ENCODE measurements around the gene ALOX12B.

ALOX12B gene

GRCh38 chr17:8051831-8052230 is 35.7 kb downstream of the ALOX12B start:
- H3K4me3 Mint-ChIP-seq = no peak overlapping the region
- DNase-seq (no peak), ATAC-seq (replicated peaks) (no peak)
- no peak overlapping the region for H3K27ac Mint-ChIP-seq
- H3K9me3 Mint-ChIP-seq = no peaks in the 10 kb centered on the region
- H3K36me3 Mint-ChIP-seq (ENCODE audit: insufficient read depth) = no peaks in the 10 kb centered on the region
- H3K27me3 Mint-ChIP-seq = peaks cover 0 to 4% of the 10 kb centered on the region in 2 donors
- H3K4me1 Mint-ChIP-seq (ENCODE audit: low read depth in 2 of 2) = peaks cover 6% of the 10 kb centered on the region in 2 donors

- ATAC-seq (replicated peaks) = no peak
- no peak overlapping the region for H3K27ac Mint-ChIP-seq
- DNase-seq = no peak
- peaks cover 11 to 35% of the 10 kb centered on the region in 2 donors for H3K27me3 Mint-ChIP-seq
- H3K4me3 Mint-ChIP-seq = no peak overlapping the region
- H3K36me3 Mint-ChIP-seq (ENCODE audit: insufficient read depth) = no peaks in the 10 kb centered on the region
- no peaks in the 10 kb centered on the region for H3K9me3 Mint-ChIP-seq
- no peaks in the 10 kb centered on the region for H3K4me1 Mint-ChIP-seq (ENCODE audit: low read depth in 2 of 2)
Observed at GRCh38 chr17:8048736-8049135, 38.8 kb downstream of the ALOX12B start.

- Mint-ChIP-seq H3K4me1 (ENCODE audit: low read depth in 2 of 2) (no peaks in the 10 kb centered on the region), H3K27me3 (peaks cover 11 to 40% of the 10 kb centered on the region in 2 donors), H3K27ac (no peak overlapping the region), H3K4me3 (no peak overlapping the region), H3K36me3 (ENCODE audit: insufficient read depth) (no peaks in the 10 kb centered on the region), H3K9me3 (no peaks in the 10 kb centered on the region)
- DNase-seq (no peak), ATAC-seq (replicated peaks) (no peak)
Observed at GRCh38 chr17:8048236-8048635, 39.3 kb downstream of the ALOX12B start.

GRCh38 chr17:8047769-8048110 is 39.8 kb downstream of the ALOX12B start:
- Mint-ChIP-seq H3K27ac (no peak overlapping the region), H3K9me3 (no peaks in the 10 kb centered on the region), H3K4me3 (no peak overlapping the region), H3K4me1 (ENCODE audit: low read depth in 2 of 2) (no peaks in the 10 kb centered on the region), H3K27me3 (peaks cover 11 to 45% of the 10 kb centered on the region in 2 donors), H3K36me3 (ENCODE audit: insufficient read depth) (no peaks in the 10 kb centered on the region)
- DNase-seq (no peak), ATAC-seq (replicated peaks) (no peak)

- Mint-ChIP-seq H3K27me3 (peaks cover 11 to 46% of the 10 kb centered on the region in 2 donors), H3K4me1 (ENCODE audit: low read depth in 2 of 2) (no peaks in the 10 kb centered on the region), H3K9me3 (no peaks in the 10 kb centered on the region), H3K4me3 (no peak overlapping the region), H3K36me3 (ENCODE audit: insufficient read depth) (no peaks in the 10 kb centered on the region), H3K27ac (no peak overlapping the region)
- ATAC-seq (replicated peaks) = no peak
- no peak for DNase-seq
Observed at GRCh38 chr17:8046929-8047768, 40.4 kb downstream of the ALOX12B start.

- no peak overlapping the region for H3K4me3 Mint-ChIP-seq
- peaks cover 11 to 46% of the 10 kb centered on the region in 2 donors for H3K27me3 Mint-ChIP-seq
- no peaks in the 10 kb centered on the region for H3K4me1 Mint-ChIP-seq (ENCODE audit: low read depth in 2 of 2)
- no peaks in the 10 kb centered on the region for H3K9me3 Mint-ChIP-seq
- DNase-seq (no peak), ATAC-seq (replicated peaks) (no peak)
- no peaks in the 10 kb centered on the region for H3K36me3 Mint-ChIP-seq (ENCODE audit: insufficient read depth)
- no peak overlapping the region for H3K27ac Mint-ChIP-seq
Observed at GRCh38 chr17:8046306-8046928, 41.1 kb downstream of the ALOX12B start.

GRCh38 chr17:8044819-8045810 is 42.4 kb downstream of the ALOX12B start:
- H3K4me3 Mint-ChIP-seq = no peak overlapping the region
- DNase-seq (no peak), ATAC-seq (replicated peaks) (no peak)
- no peaks in the 10 kb centered on the region for H3K4me1 Mint-ChIP-seq (ENCODE audit: low read depth in 2 of 2)
- no peaks in the 10 kb centered on the region for H3K9me3 Mint-ChIP-seq
- no peaks in the 10 kb centered on the region for H3K36me3 Mint-ChIP-seq (ENCODE audit: insufficient read depth)
- H3K27ac Mint-ChIP-seq = no peak overlapping the region
- peaks cover 16 to 49% of the 10 kb centered on the region in 2 donors for H3K27me3 Mint-ChIP-seq

- DNase-seq (no peak), ATAC-seq (replicated peaks) (no peak)
- Mint-ChIP-seq H3K27ac (no peak overlapping the region), H3K27me3 (peaks cover 37 to 76% of the 10 kb centered on the region in 2 donors), H3K4me3 (no peak overlapping the region), H3K4me1 (ENCODE audit: low read depth in 2 of 2) (no peaks in the 10 kb centered on the region), H3K36me3 (ENCODE audit: insufficient read depth) (no peaks in the 10 kb centered on the region), H3K9me3 (no peaks in the 10 kb centered on the region)
Observed at GRCh38 chr17:8041979-8042378, 45.5 kb downstream of the ALOX12B start.

- ATAC-seq (replicated peaks) (no peak), DNase-seq (peak in 1 of 3 experiments; percentile 33)
- Mint-ChIP-seq H3K4me1 (ENCODE audit: low read depth in 2 of 2) (no peaks in the 10 kb centered on the region), H3K27ac (no peak overlapping the region), H3K27me3 (peaks cover 37 to 70% of the 10 kb centered on the region in 2 donors), H3K36me3 (ENCODE audit: insufficient read depth) (no peaks in the 10 kb centered on the region), H3K4me3 (no peak overlapping the region), H3K9me3 (no peaks in the 10 kb centered on the region)
Observed at GRCh38 chr17:8041249-8041928, 46.1 kb downstream of the ALOX12B start.

GRCh38 chr17:8039611-8040168 is 47.8 kb downstream of the ALOX12B start:
- DNase-seq = no peak
- Mint-ChIP-seq H3K9me3 (no peaks in the 10 kb centered on the region), H3K4me3 (no peak overlapping the region), H3K36me3 (ENCODE audit: insufficient read depth) (no peaks in the 10 kb centered on the region), H3K27me3 (peaks cover 26 to 56% of the 10 kb centered on the region in 2 donors), H3K4me1 (ENCODE audit: low read depth in 2 of 2) (no peaks in the 10 kb centered on the region), H3K27ac (no peak overlapping the region)
- ATAC-seq (replicated peaks) = no peak

GRCh38 chr17:8038954-8039610 is 48.4 kb downstream of the ALOX12B start, which contains the start of gene ALOX15B:
TSS of gene ALOX15B (plus strand) at chr17:8039059. CDS start at chr17:8039156, 97 bp downstream.
- Mint-ChIP-seq H3K4me3 (peak within 1 kb of the TSS in 1 of 2 donors; percentile 31), H3K36me3 (ENCODE audit: insufficient read depth) (no peaks in the 10 kb centered on the region), H3K4me1 (ENCODE audit: low read depth in 2 of 2) (no peaks in the 10 kb centered on the region), H3K9me3 (no peaks in the 10 kb centered on the region), H3K27ac (no peak within 1 kb of the TSS), H3K27me3 (peaks cover 26 to 54% of the 10 kb centered on the region in 2 donors)
- ATAC-seq (replicated peaks) (no peak), DNase-seq (no peak)

- DNase-seq = no peak
Observed at GRCh38 chr17:8032442-8032841, 55.1 kb downstream of the ALOX12B start.

More at GRCh38 chr17:8032442-8032841, 55.1 kb downstream of the ALOX12B start:
- Mint-ChIP-seq H3K36me3 (ENCODE audit: insufficient read depth) (no peaks in the 10 kb centered on the region), H3K4me1 (ENCODE audit: low read depth in 2 of 2) (no peaks in the 10 kb centered on the region), H3K4me3 (no peak overlapping the region), H3K9me3 (no peaks in the 10 kb centered on the region), H3K27ac (no peak overlapping the region), H3K27me3 (peaks cover 50 to 67% of the 10 kb centered on the region in 2 donors)
- no peak for ATAC-seq (replicated peaks)

Measured in effector memory CD8-positive, alpha-beta T cell (primary cell).